ENCODE data around the gene TREH. TPM values are rescaled to one million over a fixed set of nuclear protein-coding genes. Genes with fewer than 3 reads are reported as not detected.

Gene TREH
- total and polyA plus RNA-seq, 2 donors from 2014 or later, result 1.0 to 10.2 TPM

DNA sequence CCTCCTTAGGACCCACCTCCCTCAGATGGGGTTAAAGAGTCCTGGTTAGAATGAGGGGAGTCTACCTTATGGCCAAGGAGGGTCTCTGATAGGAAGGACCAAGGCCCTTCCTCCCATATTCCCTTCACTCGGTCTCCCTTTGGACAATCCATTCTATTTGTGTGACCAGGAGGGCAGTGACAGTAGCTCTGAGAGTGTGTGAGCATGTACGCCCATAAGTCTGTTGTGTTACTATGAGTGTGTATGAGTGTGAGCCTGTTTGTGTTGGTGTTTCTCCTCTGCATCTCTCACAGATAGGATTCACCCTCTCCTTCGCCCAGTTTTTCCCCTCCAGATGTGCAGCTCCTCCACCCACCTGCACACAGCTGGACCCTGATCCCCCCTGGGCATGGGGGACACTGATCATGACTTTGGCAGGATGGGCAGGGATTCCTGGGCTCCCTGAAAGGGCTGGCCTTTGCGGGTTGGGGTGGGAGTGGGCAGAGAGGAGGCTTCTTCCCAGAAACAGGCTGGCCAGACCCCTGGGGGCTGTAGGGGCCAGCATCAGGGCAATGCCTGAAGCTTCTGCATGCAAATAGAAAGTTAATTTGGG, 57.6 kb downstream of the TREH start:
- FAIRE-seq (no peak), DNase-seq (peak in 1 of 5 donors; percentile 60)
- TF ChIP-seq, protein P1, sequence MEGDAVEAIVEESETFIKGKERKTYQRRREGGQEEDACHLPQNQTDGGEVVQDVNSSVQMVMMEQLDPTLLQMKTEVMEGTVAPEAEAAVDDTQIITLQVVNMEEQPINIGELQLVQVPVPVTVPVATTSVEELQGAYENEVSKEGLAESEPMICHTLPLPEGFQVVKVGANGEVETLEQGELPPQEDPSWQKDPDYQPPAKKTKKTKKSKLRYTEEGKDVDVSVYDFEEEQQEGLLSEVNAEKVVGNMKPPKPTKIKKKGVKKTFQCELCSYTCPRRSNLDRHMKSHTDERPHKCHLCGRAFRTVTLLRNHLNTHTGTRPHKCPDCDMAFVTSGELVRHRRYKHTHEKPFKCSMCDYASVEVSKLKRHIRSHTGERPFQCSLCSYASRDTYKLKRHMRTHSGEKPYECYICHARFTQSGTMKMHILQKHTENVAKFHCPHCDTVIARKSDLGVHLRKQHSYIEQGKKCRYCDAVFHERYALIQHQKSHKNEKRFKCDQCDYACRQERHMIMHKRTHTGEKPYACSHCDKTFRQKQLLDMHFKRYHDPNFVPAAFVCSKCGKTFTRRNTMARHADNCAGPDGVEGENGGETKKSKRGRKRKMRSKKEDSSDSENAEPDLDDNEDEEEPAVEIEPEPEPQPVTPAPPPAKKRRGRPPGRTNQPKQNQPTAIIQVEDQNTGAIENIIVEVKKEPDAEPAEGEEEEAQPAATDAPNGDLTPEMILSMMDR (IDR thresholded peaks at IDR 0.05; ENCODE audit: borderline replicate concordance, extremely low read depth, insufficient read depth), result no peak
- H3K27me3 ChIP-seq (ENCODE audit: control insufficient read depth, insufficient read depth, low read length), result no peaks in the 10 kb centered on the region
- peak overlapping the region in 2 of 3 donors; percentile 34 to 70 for H3K9ac ChIP-seq (ENCODE audit: low read length in 3 of 3)
- H3K4me1 ChIP-seq (ENCODE audit: control insufficient read depth in 2 of 3, insufficient read depth in 2 of 3, low read depth in 1 of 3, low read length in 3 of 3), result peaks cover 9 to 58% (median 51%) of the 10 kb centered on the region in 3 donors
- intact Hi-C loops (cut with DNase I), result no loop called here
- peak overlapping the region; percentile 32 to 72 (median 55) for H3K4me3 ChIP-seq (ENCODE audit: low read length in 3 of 3)
- H3K9me3 ChIP-seq (ENCODE audit: control insufficient read depth in 2 of 3, insufficient read depth in 1 of 3, low read length in 3 of 3), result no peaks in the 10 kb centered on the region
- peak overlapping the region; percentile 80 to 84 for H3K27ac ChIP-seq (ENCODE audit: low read depth in 2 of 2, low read length in 2 of 2)
- H3K36me3 ChIP-seq (ENCODE audit: control insufficient read depth in 2 of 3, insufficient read depth in 3 of 3, low read length in 3 of 3), result peaks cover 2 to 13% (median 10%) of the 10 kb centered on the region in 3 donors

DNA sequence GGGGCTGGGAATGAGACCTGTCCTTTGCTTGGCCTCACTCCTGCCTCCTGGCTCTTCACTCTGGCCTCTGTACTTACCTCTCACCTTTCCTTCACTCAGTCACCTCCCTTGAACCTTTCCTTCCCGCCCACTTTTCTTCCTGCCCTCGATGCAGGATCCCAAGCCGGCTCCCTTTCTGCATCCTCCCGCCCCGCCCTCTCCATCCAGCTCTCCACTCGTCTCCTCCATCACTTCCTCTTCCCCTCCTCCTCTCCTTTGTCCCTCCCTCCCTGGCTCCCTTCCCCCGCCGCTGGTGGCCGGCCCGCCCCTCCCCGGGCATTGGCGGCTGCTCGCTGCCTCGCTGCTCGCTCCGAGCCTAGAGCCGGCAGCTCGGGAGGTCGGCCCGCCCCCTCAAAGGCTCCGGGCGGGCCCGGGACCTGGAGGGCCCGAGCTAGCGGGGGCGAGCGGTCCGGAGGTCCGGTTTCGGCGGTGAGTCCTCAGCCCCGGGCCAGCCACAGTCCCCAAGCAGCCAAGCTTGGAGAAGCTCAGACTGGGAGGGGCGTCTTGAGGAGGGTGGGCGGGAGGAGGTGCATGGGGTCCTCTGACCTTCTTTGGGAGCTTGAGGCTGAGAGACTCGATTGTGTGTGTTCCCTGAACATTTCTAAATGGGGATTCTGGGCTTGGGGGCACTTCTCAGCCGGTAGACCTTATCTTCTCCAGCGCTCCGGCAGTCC, 58.2 kb downstream of the TREH start:
- H3K9ac ChIP-seq (ENCODE audit: low read length in 3 of 3), result peak overlapping the region in 2 of 3 donors; percentile 34 to 70
- H3K4me3 ChIP-seq (ENCODE audit: low read length in 3 of 3), result peak overlapping the region; percentile 44 to 72 (median 62)
- peak overlapping the region; percentile 80 to 84 for H3K27ac ChIP-seq (ENCODE audit: low read depth in 2 of 2, low read length in 2 of 2)
- intact Hi-C loops (cut with DNase I), result no loop called here
- H3K9me3 ChIP-seq (ENCODE audit: control insufficient read depth in 2 of 3, insufficient read depth in 1 of 3, low read length in 3 of 3), result no peaks in the 10 kb centered on the region
- TF ChIP-seq, protein P1 (IDR thresholded peaks at IDR 0.05; ENCODE audit: borderline replicate concordance, extremely low read depth, insufficient read depth), result no peak
- FAIRE-seq, result no peak
- no peaks in the 10 kb centered on the region for H3K27me3 ChIP-seq (ENCODE audit: control insufficient read depth, insufficient read depth, low read length)
- peaks cover 12 to 58% (median 56%) of the 10 kb centered on the region in 3 donors for H3K4me1 ChIP-seq (ENCODE audit: control insufficient read depth in 2 of 3, insufficient read depth in 2 of 3, low read depth in 1 of 3, low read length in 3 of 3)
- H3K36me3 ChIP-seq (ENCODE audit: control insufficient read depth in 2 of 3, insufficient read depth in 3 of 3, low read length in 3 of 3), result peaks cover 2 to 15% (median 11%) of the 10 kb centered on the region in 3 donors
- DNase-seq, result peak; percentile 92 to 96 (median 94)

DNA sequence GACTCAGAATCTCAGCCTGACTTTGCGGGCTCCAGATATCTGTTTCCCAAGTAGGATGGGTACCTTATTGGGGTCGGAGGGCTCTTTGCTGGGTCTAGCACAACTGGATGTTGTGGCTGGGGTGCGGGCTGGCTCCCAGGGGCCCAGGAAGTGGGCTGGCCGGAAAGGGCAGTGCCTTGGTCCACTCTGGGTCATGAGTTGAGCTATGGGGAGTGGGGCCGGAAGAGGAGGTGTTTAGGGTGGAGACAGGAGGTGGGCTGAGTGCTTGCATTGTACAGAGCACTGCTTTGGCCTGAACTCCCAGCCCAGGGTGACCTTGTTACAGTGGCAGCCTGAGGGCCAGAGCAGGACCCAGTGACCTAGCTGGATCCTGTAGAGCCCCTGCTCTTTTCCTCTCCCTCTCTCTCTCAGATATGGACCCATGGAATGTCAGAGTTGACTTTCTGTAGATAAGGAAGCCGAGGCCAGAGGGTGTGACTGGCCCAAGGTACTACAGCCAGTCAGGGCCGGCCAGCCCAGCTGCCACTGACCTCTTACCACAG, 58.9 kb downstream of the TREH start:
- Histone ChIP-seq H3K4me1 (ENCODE audit: control insufficient read depth in 2 of 3, insufficient read depth in 2 of 3, low read depth in 1 of 3, low read length in 3 of 3) (peaks cover 15 to 64% (median 62%) of the 10 kb centered on the region in 3 donors), H3K27me3 (ENCODE audit: control insufficient read depth, insufficient read depth, low read length) (no peaks in the 10 kb centered on the region), H3K9me3 (ENCODE audit: control insufficient read depth in 2 of 3, insufficient read depth in 1 of 3, low read length in 3 of 3) (no peaks in the 10 kb centered on the region), H3K36me3 (ENCODE audit: control insufficient read depth in 2 of 3, insufficient read depth in 3 of 3, low read length in 3 of 3) (peaks cover 3 to 17% (median 13%) of the 10 kb centered on the region in 3 donors), H3K4me3 (ENCODE audit: low read length in 3 of 3) (peak overlapping the region; percentile 44 to 72 (median 62)), H3K9ac (ENCODE audit: low read length in 3 of 3) (peak overlapping the region in 1 of 3 donors; percentile 16), H3K27ac (ENCODE audit: low read depth in 2 of 2, low read length in 2 of 2) (peak overlapping the region; percentile 80 to 84)
- TF ChIP-seq, protein P1 (IDR thresholded peaks at IDR 0.05; ENCODE audit: borderline replicate concordance, extremely low read depth, insufficient read depth), result no peak
- peak in 2 of 5 donors; percentile 65 to 68 for DNase-seq
- intact Hi-C loops (cut with DNase I), result no loop called here
- FAIRE-seq, result no peak

Data from kidney (tissue), 14 donors.